ENCODE measurements around the gene COQ8A.

The COQ8A gene

GRCh38 chr1:226988334-226988666 lies 48.2 kb downstream of the COQ8A start:
- no peak for DNase-seq (ENCODE audit: low read depth)
- no peak overlapping the region for H3K4me3 ChIP-seq (ENCODE audit: low read depth, low read length)
- TF ChIP-seq, protein P1, sequence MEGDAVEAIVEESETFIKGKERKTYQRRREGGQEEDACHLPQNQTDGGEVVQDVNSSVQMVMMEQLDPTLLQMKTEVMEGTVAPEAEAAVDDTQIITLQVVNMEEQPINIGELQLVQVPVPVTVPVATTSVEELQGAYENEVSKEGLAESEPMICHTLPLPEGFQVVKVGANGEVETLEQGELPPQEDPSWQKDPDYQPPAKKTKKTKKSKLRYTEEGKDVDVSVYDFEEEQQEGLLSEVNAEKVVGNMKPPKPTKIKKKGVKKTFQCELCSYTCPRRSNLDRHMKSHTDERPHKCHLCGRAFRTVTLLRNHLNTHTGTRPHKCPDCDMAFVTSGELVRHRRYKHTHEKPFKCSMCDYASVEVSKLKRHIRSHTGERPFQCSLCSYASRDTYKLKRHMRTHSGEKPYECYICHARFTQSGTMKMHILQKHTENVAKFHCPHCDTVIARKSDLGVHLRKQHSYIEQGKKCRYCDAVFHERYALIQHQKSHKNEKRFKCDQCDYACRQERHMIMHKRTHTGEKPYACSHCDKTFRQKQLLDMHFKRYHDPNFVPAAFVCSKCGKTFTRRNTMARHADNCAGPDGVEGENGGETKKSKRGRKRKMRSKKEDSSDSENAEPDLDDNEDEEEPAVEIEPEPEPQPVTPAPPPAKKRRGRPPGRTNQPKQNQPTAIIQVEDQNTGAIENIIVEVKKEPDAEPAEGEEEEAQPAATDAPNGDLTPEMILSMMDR (conservative IDR thresholded peaks at IDR 0.05; ENCODE audit: low read depth, low read length): no peak

GRCh38 chr1:226989085-226989920 lies 49.2 kb downstream of the COQ8A start:
- TF ChIP-seq, protein P1 (conservative IDR thresholded peaks at IDR 0.05; ENCODE audit: low read depth, low read length): no peak
- no peak for DNase-seq (ENCODE audit: low read depth)

GRCh38 chr1:226990133-226990716 lies 50.1 kb downstream of the COQ8A start:
- TF ChIP-seq, protein P1 (conservative IDR thresholded peaks at IDR 0.05; ENCODE audit: low read depth, low read length): no peak
- peak; percentile 42 for DNase-seq (ENCODE audit: low read depth)
- no peak overlapping the region for H3K4me3 ChIP-seq (ENCODE audit: low read depth, low read length)

More at GRCh38 chr1:226989085-226989920, 49.2 kb downstream of the COQ8A start:
- H3K4me3 ChIP-seq (ENCODE audit: low read depth, low read length): no peak overlapping the region

DNA sequence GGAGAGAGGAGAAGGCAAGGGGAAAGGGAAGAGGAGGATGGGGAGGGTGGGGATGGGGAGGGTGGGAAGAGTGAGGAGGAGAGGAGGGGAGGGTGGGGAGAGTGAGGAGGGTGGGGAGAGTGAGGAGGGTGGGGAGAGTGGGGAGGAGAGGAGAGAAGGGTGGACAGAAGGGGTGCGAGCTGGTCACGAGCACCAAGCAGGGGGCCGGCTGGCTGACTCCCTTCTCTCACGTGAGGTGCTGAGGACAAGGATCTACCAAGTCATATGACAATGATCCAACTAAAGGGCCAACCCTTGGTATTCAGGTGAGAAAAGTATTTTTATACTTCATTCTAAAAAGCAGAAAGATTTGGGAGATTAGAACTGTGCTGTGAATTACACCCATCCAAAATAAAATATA lies 51.8 kb downstream of the COQ8A start:
- TF ChIP-seq, protein P1 (conservative IDR thresholded peaks at IDR 0.05; ENCODE audit: low read depth, low read length): no peak
- no peak overlapping the region for H3K4me3 ChIP-seq (ENCODE audit: low read depth, low read length)
- DNase-seq (ENCODE audit: low read depth): no peak

DNA sequence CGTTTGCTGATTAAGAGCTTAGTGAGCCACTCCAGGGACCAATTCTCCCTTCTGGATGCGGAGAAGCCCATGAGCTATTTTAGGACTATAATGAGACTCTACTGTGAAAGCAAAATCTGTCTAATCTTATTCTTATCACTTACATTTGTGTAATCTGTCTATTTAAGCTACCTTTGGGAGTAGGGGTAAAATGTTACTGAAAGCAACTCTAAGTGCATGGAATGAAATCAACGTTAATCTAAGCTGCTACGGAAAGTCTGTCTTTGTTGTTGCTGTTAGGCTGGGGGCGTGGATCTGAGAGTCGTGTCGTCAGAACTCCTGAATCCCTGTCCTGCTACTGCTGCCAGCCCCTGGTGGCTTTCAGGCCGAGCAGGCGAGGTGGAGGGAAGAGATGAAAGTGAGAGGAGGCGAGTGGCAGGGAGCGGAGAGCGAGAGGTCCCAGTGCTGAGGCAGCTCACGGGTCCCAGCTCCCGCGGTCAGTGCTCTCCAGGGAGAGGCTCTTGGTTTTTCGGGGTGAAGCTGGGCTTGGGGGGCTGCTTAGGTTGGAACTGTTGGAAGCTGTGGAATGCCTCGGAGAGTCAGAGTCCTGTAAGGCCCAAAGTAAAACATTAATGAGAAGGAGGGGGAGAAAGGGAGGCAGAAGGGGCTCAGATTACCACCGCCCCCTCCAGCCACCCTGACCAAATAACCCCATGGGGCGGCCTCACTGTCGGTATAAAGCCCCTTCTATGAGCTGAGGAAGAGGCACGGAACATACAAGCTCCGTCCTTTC lies 53.9 kb downstream of the COQ8A start:
- no peak overlapping the region for H3K4me3 ChIP-seq (ENCODE audit: low read depth, low read length)
- DNase-seq (ENCODE audit: low read depth): no peak
- TF ChIP-seq, protein P1 (conservative IDR thresholded peaks at IDR 0.05; ENCODE audit: low read depth, low read length): no peak

GRCh38 chr1:226994586-226995364 lies 54.7 kb downstream of the COQ8A start:
- no peak for DNase-seq (ENCODE audit: low read depth)
- TF ChIP-seq, protein P1 (conservative IDR thresholded peaks at IDR 0.05; ENCODE audit: low read depth, low read length): no peak
- no peak overlapping the region for H3K4me3 ChIP-seq (ENCODE audit: low read depth, low read length)
